H9 (cell line): ENCODE measurements around the gene PLEK. TPM values are rescaled to one million over a fixed set of nuclear protein-coding genes. Genes with fewer than 3 reads are reported as not detected.

Source experiments
- DNase-seq: peaks from one replicate; pipeline ENCODE4 v3.0.0-alpha.2; 2017
- H2AFZ ChIP-seq: one replicate; pipeline ENCODE4 v1.6.1; 2013; ENCODE audit warnings: mild to moderate bottlenecking, low read length, control low read depth, moderate library complexity
- H2AK5ac ChIP-seq: 2 replicates; pipeline ENCODE4 v1.6.1; 2013; ENCODE audit warnings: low read length, control low read depth, mixed read lengths; ENCODE audit not compliant: insufficient read length
- H2BK120ac ChIP-seq: one replicate; pipeline ENCODE4 v1.6.1; 2013; ENCODE audit warnings: low read depth, mild to moderate bottlenecking, low read length, control low read depth, inconsistent platforms; ENCODE audit not compliant: poor library complexity, severe bottlenecking
- H2BK12ac ChIP-seq: 2 replicates; pipeline ENCODE4 v1.6.1; 2013; ENCODE audit warnings: low read length, control low read depth, mixed read lengths, low read depth; ENCODE audit not compliant: insufficient read length
- H2BK15ac ChIP-seq: 2 replicates; pipeline ENCODE4 v1.6.1; 2013; ENCODE audit warnings: low read depth, low read length, control low read depth
- H2BK20ac ChIP-seq: one replicate; pipeline ENCODE4 v1.6.1; 2013; ENCODE audit warnings: low read depth, mild to moderate bottlenecking, low read length, control low read depth, inconsistent platforms; ENCODE audit not compliant: poor library complexity, severe bottlenecking
- H2BK5ac ChIP-seq: 2 replicates; pipeline ENCODE4 v1.6.1; 2013; ENCODE audit warnings: low read length, control low read depth, mixed read lengths; ENCODE audit not compliant: insufficient read length
- H3K14ac ChIP-seq: 2 replicates; pipeline ENCODE4 v1.6.1; 2013; ENCODE audit warnings: low read length, control low read depth; ENCODE audit not compliant: insufficient read depth
- H3K18ac ChIP-seq: 2 replicates; pipeline ENCODE4 v1.6.1; 2013; ENCODE audit warnings: low read depth, mild to moderate bottlenecking, mixed read lengths, low read length, control low read depth; ENCODE audit not compliant: insufficient read length
- H3K23ac ChIP-seq: 2 replicates; pipeline ENCODE4 v1.6.1; 2013; ENCODE audit warnings: low read length, control low read depth, mixed read lengths, low read depth; ENCODE audit not compliant: insufficient read length
- H3K23me2 ChIP-seq: 2 replicates; pipeline ENCODE4 v1.6.1; 2013; ENCODE audit warnings: low read depth, mild to moderate bottlenecking, mixed read lengths, low read length, control low read depth; ENCODE audit not compliant: insufficient read length, poor library complexity, severe bottlenecking
- H3K27ac ChIP-seq: 2 replicates; pipeline ENCODE4 v1.5.1; 2013; ENCODE audit warnings: low read length, control low read depth, mixed read lengths, low read depth; ENCODE audit not compliant: insufficient read length
- H3K27me3 ChIP-seq: 2 replicates; pipeline ENCODE4 v1.6.1; 2013; ENCODE audit warnings: low read length, control low read depth, inconsistent platforms; ENCODE audit not compliant: insufficient read depth
- H3K4ac ChIP-seq: 2 replicates; pipeline ENCODE4 v1.6.1; 2013; ENCODE audit warnings: low read depth, mild to moderate bottlenecking, control low read depth, inconsistent platforms, low read length, moderate library complexity
- H3K4me1 ChIP-seq: 2 replicates; pipeline ENCODE4 v1.6.1; 2013; ENCODE audit warnings: low read length, control low read depth, inconsistent platforms; ENCODE audit not compliant: insufficient read depth
- H3K4me2 ChIP-seq: 2 replicates; pipeline ENCODE4 v1.6.1; 2013; ENCODE audit warnings: low read length, control low read depth, mixed read lengths; ENCODE audit not compliant: insufficient read length, insufficient read depth
- H3K56ac ChIP-seq: 2 replicates; pipeline ENCODE4 v1.6.1; 2013; ENCODE audit warnings: low read depth, mild to moderate bottlenecking, mixed read lengths, low read length, control low read depth; ENCODE audit not compliant: insufficient read length
- H3K79me1 ChIP-seq: 2 replicates; pipeline ENCODE4 v1.6.1; 2013; ENCODE audit warnings: low read depth, mild to moderate bottlenecking, moderate library complexity, low read length, control low read depth, inconsistent platforms; ENCODE audit not compliant: insufficient read depth, poor library complexity, severe bottlenecking
- H3K79me2 ChIP-seq: 2 replicates; pipeline ENCODE4 v1.6.1; 2013; ENCODE audit warnings: low read length, control low read depth, inconsistent platforms; ENCODE audit not compliant: insufficient read depth
- H3K9ac ChIP-seq: 2 replicates; pipeline ENCODE4 v1.6.1; 2013; ENCODE audit warnings: low read length, control low read depth, mixed read lengths; ENCODE audit not compliant: insufficient read length; ENCODE audit errors: extremely low read depth
- H3K9me3 ChIP-seq: one replicate; pipeline ENCODE4 v1.6.1; 2013; ENCODE audit warnings: low read depth, low read length, inconsistent platforms; ENCODE audit not compliant: control insufficient read depth
- H3T11ph ChIP-seq: one replicate; pipeline ENCODE4 v1.6.1; 2013; ENCODE audit warnings: mild to moderate bottlenecking, low read length, control low read depth, inconsistent platforms
- H4K20me1 ChIP-seq: one replicate; pipeline ENCODE4 v1.6.1; 2013; ENCODE audit not compliant: control insufficient read depth, insufficient read length, insufficient read depth
- H4K5ac ChIP-seq: 2 replicates; pipeline ENCODE4 v1.6.1; 2013; ENCODE audit warnings: low read depth, mild to moderate bottlenecking, mixed read lengths, low read length, control low read depth; ENCODE audit not compliant: insufficient read length
- H4K8ac ChIP-seq: replicated peaks from 2 replicates; pipeline ENCODE4 v1.6.1; 2013; ENCODE audit warnings: low read length, control low read depth, mixed read lengths, low read depth; ENCODE audit not compliant: insufficient read length
- H4K91ac ChIP-seq: 2 replicates; pipeline ENCODE4 v1.6.1; 2013; ENCODE audit warnings: low read depth, mild to moderate bottlenecking, moderate library complexity, mixed read lengths, low read length, control low read depth; ENCODE audit not compliant: insufficient read length
- H3K27ac Mint-ChIP-seq, 3 experiments: 2 replicates in 2 of 3; 3 replicates in 1 of 3; pipeline ENCODE4 v1.8.0; 2020 to 2021; ENCODE audit warnings: mixed read lengths in 3 of 3, mild to moderate bottlenecking in 1 of 3, moderate library complexity in 1 of 3
- H3K27me3 Mint-ChIP-seq: 2 replicates; pipeline ENCODE4 v1.8.0; 2021; ENCODE audit warnings: low read depth, mild to moderate bottlenecking, moderate library complexity, mixed read lengths
- H3K36me3 Mint-ChIP-seq, 3 experiments: 2 replicates in 2 of 3; 3 replicates in 1 of 3; pipeline ENCODE4 v1.8.0; 2020 to 2021; ENCODE audit warnings: low read depth in 3 of 3, mixed read lengths in 3 of 3; ENCODE audit not compliant: insufficient read depth in 1 of 3
- H3K4me1 Mint-ChIP-seq, 2 experiments: 2 replicates each; pipeline ENCODE4 v1.8.0; 2020; ENCODE audit warnings: mixed read lengths in 2 of 2
- H3K4me3 Mint-ChIP-seq, 2 experiments: 2 replicates in 1 of 2; 3 replicates in 1 of 2; pipeline ENCODE4 v1.8.0; 2020 to 2021; ENCODE audit warnings: mild to moderate bottlenecking in 2 of 2, mixed read lengths in 2 of 2, moderate library complexity in 1 of 2
- H3K9me3 Mint-ChIP-seq, 2 experiments: 2 replicates in 1 of 2; 3 replicates in 1 of 2; pipeline ENCODE4 v1.8.0; 2020; ENCODE audit warnings: mild to moderate bottlenecking in 2 of 2, mixed read lengths in 2 of 2, moderate library complexity in 1 of 2
- CTCF ChIP-seq: fragments of 200-600 bp; sonication (generic); conservative IDR thresholded peaks from 3 replicates; pipeline ENCODE4 v1.8.0; 2021; ENCODE audit warnings: antibody characterized with exemption, mild to moderate bottlenecking
- WGBS: extraction: QIAGEN DNeasy Blood & Tissue Kit; methylation state at CpG from one replicate; pipeline ENCODE4 v1.1.7; 2013; ENCODE audit warnings: missing lambda C conversion rate, low lambda C conversion rate, mixed read lengths; ENCODE audit not compliant: insufficient read length; ENCODE audit errors: extremely low coverage; 5-methylcytosine and 5-hydroxymethylcytosine counted together
- total RNA-seq: library from RNA; stranded (reverse); gene quantifications from 2 replicates; pipeline ENCODE4 v1.2.1, GENCODE V29; 2021

PLEK gene
- total RNA-seq, 1 experiment from 2014 or later = not detected

- H2BK120ac ChIP-seq = no peak overlapping the region
- no peaks in the 10 kb centered on the region for H4K20me1 ChIP-seq
- Mint-ChIP-seq H3K9me3 (peaks cover 0 to 3% of the 10 kb centered on the region in 2 experiments; a peak in 2 of 5 replicates), H3K4me1 (peaks cover 1 to 8% of the 10 kb centered on the region in 2 experiments; a peak in 2 of 4 replicates), H3K27me3 (peaks cover 15% of the 10 kb centered on the region), H3K36me3 (peaks cover 0 to 2% (median 0%) of the 10 kb centered on the region in 3 experiments; a peak in 1 of 7 replicates), H3K4me3 (no peak overlapping the region), H3K27ac (no peak overlapping the region)
- H3K79me1 ChIP-seq = no peaks in the 10 kb centered on the region
- DNase-seq = no peak
- H3K18ac ChIP-seq = no peak overlapping the region
- H3K56ac ChIP-seq = no peak overlapping the region
- no peak overlapping the region for H2BK20ac ChIP-seq
- no peak overlapping the region for H3K9ac ChIP-seq
- H4K8ac ChIP-seq = no peak overlapping the region
- TF ChIP-seq CTCF = no peak
- H3K4me2 ChIP-seq = no peak overlapping the region
- no peak overlapping the region for H4K91ac ChIP-seq
- H3K79me2 ChIP-seq = no peaks in the 10 kb centered on the region
- no peaks in the 10 kb centered on the region for H3K9me3 ChIP-seq
- H3K4ac ChIP-seq = no peak overlapping the region
- H3T11ph ChIP-seq = no peak overlapping the region
- H3K27ac ChIP-seq = no peak overlapping the region
- H3K23me2 ChIP-seq = no peaks in the 10 kb centered on the region
- no peaks in the 10 kb centered on the region for H3K27me3 ChIP-seq
- no peak overlapping the region for H2BK15ac ChIP-seq
- no peak overlapping the region for H2AK5ac ChIP-seq
- H2BK5ac ChIP-seq = no peak overlapping the region
- no peaks in the 10 kb centered on the region for H3K4me1 ChIP-seq
- no peak overlapping the region for H2AFZ ChIP-seq
- no peak overlapping the region for H2BK12ac ChIP-seq
- no CpG with 5 or more reads among the region's 7 CpGs for WGBS
- H3K23ac ChIP-seq = no peak overlapping the region
- no peak overlapping the region for H4K5ac ChIP-seq
- H3K14ac ChIP-seq = no peak overlapping the region
Measured at GRCh38 chr2:68362749-68363148, 2.3 kb upstream of the PLEK start.
